ENCODE measurements around the gene MDGA2.
"Not testable (repeated sequence)": the region's sequence is repeated elsewhere in the genome, so short reads cannot be mapped to it uniquely, and the experiment has no call there.

MDGA2 gene

DNA sequence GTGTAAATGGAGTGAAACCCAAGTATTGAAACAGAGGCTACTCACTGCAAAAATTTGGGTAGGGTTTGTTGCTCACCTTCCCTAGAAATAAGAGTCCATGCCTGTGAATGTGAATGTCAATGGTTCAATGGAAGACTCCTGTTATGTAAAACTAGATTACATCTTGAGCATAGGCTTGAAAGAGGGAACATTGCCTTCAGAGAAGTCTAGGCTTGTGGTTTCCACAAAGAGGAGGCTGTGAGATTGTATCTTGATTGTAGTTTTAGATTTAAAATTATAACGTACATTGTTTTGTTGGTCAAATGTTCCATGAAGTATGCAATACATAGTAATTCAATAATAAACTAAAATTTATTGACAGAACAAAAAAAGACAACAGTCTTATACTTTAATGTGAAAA, 610.1 kb downstream of the MDGA2 start:
- no peak for DNase-seq

DNA sequence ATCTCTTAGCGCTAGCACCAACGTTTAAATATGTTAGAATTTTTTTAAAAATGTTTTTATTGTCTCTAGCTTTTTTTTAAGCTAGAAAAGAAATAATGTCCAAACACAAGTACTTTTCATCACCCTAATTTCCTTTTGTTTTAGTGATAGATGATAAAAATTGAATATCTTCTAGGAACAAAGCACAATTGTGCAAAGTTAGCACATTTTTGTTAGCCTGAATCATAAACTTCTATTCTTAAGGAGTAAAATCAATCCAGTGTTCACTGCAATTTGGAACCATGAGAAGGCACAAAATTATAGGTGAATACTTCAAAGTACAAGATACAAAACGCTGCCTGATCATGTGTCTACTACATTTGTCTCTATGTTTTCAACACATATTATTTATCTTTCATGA, 615.4 kb downstream of the MDGA2 start:
- DNase-seq: no peak

DNA sequence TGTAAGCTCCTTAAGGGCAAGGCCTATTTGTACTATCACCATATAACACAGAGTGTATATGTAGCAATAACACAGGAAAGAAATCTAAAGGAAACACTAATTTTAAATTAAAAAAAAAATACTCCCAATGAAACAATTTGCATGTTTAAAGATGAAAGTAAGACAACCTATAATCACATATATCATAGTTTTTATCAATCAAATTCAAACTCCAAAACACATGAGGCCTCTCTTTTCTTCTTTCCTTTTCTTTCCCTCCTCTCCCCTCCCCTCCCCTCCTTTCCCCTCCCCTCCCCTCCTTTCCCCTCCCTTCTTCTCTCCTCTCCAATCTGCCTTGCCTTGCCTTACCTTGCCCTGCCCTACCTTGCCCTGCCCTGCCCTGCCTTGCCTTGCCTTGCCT, 618.0 kb downstream of the MDGA2 start:
- DNase-seq: no peak

- DNase-seq: no peak
These were observed 630.6 kb downstream of the MDGA2 start for GRCh38 chr14:47044841-47045240.

- DNase-seq: no peak
These were observed 634.9 kb downstream of the MDGA2 start for GRCh38 chr14:47040550-47040949.

DNA sequence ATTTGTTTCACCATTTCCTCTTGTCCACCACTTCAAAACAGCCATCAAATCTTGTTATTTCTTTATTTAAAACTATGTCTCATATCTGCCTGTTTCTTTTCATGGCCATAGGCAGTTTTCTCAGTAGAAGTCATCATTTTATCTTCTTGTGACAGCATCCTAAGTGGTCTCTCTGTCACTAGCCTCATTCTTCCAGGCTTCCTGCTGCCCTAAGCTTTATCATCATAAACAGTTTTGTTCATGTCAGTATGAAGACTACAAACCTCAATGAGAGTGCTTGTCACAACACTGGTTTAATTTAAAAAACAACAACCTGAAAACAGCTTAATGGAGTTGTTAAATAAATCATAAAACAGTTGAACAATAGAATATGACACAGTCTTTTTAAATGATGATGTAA, 636.1 kb downstream of the MDGA2 start:
- DNase-seq: no peak

GRCh38 chr14:47022721-47023120, 652.7 kb downstream of the MDGA2 start:
- no peak for DNase-seq

- DNase-seq: no peak
These were observed 654.9 kb downstream of the MDGA2 start for GRCh38 chr14:47020500-47020899.

DNA sequence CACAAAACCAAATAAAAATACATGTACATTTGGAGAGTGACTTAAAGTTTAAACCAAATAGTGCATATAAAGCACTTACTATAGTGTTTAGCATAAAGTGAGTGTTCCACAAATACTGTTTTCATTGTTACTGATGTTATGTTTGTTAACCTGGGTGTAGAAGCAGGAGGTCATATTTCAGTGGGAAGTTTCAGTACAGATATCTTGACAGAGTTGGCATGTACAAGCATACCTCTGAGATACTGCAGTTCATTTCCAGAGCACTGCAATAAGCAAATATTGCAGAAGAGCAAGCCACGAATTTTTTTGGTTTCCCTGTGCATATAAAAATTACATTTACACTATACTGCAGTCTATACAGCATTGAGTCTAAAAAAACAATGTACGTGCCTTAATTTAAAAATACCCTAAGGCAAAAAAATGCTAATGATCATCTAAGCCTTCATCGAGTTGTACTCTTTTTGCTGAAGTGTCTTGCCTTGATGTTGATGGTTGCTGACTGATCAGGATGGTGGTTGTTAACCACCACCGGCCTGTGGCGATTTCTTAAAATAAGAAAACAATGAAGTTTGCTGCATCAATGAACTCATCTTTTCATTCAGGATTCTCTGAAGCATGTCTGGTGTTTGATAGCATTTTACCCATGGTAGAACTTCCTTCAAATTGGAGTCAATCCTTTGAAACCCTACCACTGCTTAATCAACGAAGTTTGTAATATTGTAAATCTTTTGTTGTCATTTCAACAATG, 662.7 kb downstream of the MDGA2 start:
- no peak for DNase-seq

DNA sequence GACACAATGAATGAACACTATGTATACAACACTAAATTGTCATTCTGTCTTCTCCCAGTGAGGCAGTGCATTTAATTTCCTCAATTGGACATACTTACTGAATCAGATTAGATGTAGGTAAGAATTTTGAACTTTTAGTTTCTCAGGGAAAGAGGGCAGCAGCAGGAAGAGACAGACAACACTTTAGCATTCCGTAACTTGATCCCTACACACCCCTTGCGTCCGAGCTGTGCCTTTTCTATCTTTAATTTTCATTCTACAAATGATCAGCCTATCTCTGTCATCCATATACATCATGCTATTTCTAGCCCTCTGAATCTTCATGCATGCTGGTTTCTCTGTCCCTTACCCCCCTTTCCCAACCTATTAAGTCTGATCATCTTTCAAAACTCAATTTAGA, 665.8 kb downstream of the MDGA2 start:
- no peak for DNase-seq

GRCh38 chr14:47008732-47009131, 666.7 kb downstream of the MDGA2 start:
- no peak for DNase-seq

DNA sequence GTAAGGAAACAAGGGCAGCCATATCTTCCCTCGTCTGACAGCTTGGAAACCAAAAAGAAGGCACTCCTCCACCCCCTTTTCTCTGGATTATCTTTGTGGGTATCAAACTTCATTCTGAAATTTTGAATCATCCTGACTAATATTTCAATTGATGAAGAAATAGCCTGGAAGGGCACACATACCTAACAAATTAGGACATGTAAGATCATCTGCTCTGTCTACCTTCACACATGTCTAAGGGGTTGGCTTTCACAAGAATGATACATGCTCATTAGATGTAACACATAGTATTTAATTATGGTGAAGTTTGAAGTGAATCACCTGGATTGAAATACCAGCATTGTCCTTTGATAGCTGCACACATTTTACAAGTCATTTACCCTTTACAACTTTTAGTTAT, 675.7 kb downstream of the MDGA2 start:
- DNase-seq: no peak

GRCh38 chr14:46989566-46989965, 685.8 kb downstream of the MDGA2 start:
- no peak for DNase-seq

DNA sequence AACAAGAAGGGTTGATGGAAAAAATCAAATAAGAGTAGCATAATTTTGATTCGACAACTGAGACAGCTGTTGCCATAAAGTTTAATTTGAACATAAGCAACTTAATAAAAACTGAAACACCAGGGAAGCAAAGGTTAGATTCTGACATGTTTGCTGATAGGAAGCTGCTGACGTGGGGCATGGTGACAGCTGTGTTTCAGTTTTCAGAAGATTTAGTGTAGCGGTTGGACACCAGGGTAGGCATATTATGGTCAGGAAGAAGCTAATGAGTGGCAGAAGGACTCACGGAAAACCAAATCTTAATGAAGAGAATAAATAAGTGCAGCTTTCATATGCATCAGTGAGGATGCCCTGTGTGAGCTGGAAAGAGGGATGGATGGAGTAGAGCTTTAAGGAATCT, 687.1 kb downstream of the MDGA2 start:
- no peak for DNase-seq

DNA sequence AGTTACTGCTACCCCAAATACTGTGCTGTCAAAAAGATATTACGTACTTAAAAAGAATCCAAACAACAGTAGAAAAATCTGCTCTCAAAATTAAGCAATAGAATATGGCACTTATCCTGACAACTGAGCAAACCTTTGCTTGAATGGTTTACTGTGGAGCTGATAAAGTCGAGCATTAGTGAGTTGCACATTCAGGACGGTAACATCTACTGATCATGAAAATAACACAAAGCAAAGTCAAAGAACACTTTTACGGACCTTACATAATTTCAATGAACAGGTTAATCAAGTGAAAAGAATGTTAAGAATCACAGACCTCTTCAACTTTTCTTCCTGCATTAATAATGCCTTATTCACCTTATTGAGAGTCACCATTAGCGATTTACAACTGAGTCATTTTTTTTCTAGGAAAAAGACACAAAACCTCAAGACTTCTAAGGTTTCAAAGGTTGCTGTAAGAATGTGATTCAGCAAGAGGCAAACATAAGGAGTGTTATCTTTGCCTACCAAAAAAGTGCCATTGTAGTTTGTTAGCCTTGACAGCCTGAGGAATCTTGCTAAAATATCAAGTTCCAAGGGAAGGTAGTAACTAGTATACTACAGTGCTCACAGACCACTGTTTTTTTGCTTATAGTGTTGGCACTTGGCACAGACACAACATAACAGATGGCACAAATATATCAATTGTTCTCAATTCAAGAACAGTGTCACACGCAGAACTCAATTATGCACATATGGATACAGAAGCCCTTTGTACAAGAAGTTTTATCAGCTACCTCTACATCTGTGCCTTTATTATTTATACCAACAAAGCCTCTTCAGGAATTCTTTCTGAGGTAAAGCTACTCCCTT, 689.6 kb downstream of the MDGA2 start:
- no peak for DNase-seq

- DNase-seq: no peak
These were observed 702.1 kb downstream of the MDGA2 start for GRCh38 chr14:46973295-46973694.

DNA sequence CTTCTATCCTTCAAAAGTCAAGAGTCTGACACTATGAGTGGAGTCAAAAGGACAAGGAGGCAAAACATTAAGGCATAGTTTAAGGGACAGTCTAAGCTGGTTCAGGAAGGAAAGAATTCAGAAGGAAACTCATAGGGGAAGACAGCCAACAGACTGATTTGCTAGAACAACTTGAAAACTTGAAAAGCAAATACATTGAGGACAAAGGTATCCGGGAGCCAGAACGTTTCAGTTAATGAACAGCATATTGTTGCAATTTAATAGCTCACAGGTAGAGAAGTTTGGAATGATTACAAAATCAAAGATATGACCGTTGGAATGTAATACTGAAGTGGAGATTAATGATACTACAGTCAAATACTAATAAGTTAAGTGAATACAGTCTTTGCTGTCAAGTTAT, 711.0 kb downstream of the MDGA2 start:
- DNase-seq: no peak

DNA sequence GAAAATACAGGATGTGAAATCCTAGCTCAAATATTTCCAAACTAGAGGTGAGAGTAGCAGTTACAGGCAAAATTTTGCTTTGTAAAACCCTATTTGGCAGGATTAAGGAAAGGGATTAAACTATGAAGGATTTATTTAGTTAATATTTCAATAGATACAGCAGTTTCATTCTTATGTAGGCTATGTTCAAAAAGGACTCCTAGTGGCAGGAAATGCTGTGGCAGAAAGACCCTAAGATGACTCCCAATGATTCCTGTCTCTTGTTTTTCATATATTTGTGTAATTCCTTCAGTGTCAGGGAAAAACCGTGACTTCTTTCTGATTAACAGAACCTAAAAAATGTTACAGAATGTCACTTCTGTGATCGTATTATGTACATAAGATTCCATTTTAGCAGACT, 724.3 kb downstream of the MDGA2 start:
- DNase-seq: no peak

- DNase-seq: no peak
These were observed 734.8 kb downstream of the MDGA2 start for GRCh38 chr14:46940611-46941010.

DNA sequence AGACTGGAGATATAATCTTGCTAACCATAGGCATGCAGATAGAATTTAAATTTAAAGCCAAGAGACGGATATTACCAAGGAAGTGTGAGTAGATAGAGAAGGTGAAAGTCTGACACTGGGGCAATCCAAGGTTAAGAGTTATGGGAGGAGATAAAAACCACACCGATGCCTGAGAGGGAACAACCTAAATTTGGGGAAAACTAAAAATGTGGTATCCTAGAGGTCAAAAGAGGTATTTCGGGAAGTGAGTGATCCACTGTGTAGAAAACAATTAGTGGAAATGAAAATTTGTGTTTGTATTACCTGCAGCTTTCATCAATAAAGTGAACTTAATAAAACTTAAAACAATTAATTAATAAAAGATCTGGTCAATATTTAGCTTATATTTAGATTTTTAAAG, 754.9 kb downstream of the MDGA2 start:
- DNase-seq: no peak

DNA sequence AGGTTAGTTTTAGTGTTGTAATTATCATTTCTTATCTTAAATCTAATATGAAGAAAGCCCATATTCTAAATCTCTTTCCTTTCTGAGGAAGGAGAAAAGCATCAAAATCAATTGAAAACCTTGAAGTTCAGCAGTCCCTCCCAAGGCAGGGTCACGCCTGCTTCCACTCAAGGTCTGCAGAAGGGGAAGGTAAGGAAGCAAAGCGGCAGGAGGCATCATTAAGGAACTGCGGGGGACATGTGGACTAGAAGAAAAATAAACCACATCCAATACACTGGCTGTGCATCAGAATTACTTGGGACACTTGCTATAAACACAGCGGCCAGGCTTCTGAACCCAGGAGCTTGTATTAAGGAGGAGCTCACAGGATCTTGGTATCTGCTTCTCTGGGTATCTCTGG, 759.9 kb downstream of the MDGA2 start:
- DNase-seq: not testable (repeated sequence)

GRCh38 chr14:46902837-46903236, 772.6 kb downstream of the MDGA2 start:
- no peak for DNase-seq

- DNase-seq: no peak
These were observed 780.9 kb downstream of the MDGA2 start for GRCh38 chr14:46894476-46894875.

GRCh38 chr14:46887144-46887543, 788.3 kb downstream of the MDGA2 start:
- no peak for DNase-seq
